B cell (primary cell): ENCODE measurements around the gene MCEE. TPM values are rescaled to one million over a fixed set of nuclear protein-coding genes. Genes with fewer than 3 reads are reported as not detected.

ENCODE experiments used
- ATAC-seq: fragments of 200-7000 bp; cut with Tn5 transposase; one replicate; pipeline ENCODE4 v1.10.0; 2021; ENCODE audit warnings: low read depth, mild to moderate bottlenecking, moderate number of reproducible peaks, moderate library complexity
- CTCF ChIA-PET: fragments of 350-600 bp; sonication (Branson Sonifier 250); formaldehyde crosslinking; loops from one replicate; lab custom pipeline; 2021; ENCODE audit warnings: antibody characterized with exemption, inconsistent platforms; lab: Charles Lee
- POLR2A ChIA-PET: fragments of 350-600 bp; sonication (Branson Sonifier 250); formaldehyde crosslinking; loops from one replicate; lab custom pipeline; 2021; ENCODE audit warnings: antibody characterized with exemption; lab: Charles Lee
- DNase-seq: peaks from one replicate; pipeline ENCODE4 v3.0.0; 2013
- H2AFZ ChIP-seq: 2 replicates; pipeline ENCODE4 v1.6.1; 2012; ENCODE audit warnings: mild to moderate bottlenecking, low read depth, low read length; ENCODE audit not compliant: insufficient read depth, poor library complexity, severe bottlenecking
- H3K27ac ChIP-seq, 2 donors: 1 replicate in 1 of 2; 2 replicates in 1 of 2; pipeline ENCODE4 v1.5.1; 2012 to 2013; ENCODE audit warnings: low read length in 2 of 2, mild to moderate bottlenecking in 2 of 2, moderate library complexity in 1 of 2
- H3K27me3 ChIP-seq, 4 experiments: fragments of 200-600 bp in 1 of 4; sonication (generic) in 1 of 4; replicated peaks in 1 of 4; 1 replicate in 2 of 4; 2 replicates in 2 of 4; pipeline versions ENCODE4 v1.6.1 to v1.7.0; 2013 to 2016; ENCODE audit warnings: low read length in 3 of 4, mild to moderate bottlenecking in 2 of 4, mixed read lengths in 1 of 4, moderate library complexity in 1 of 4; ENCODE audit not compliant: insufficient read depth in 4 of 4, control insufficient read depth in 3 of 4; ENCODE audit errors: control extremely low read depth in 1 of 4
- H3K36me3 ChIP-seq, 2 experiments: replicated peaks in 1 of 2; 1 replicate in 1 of 2; 2 replicates in 1 of 2; pipeline versions ENCODE4 v1.6.1 to v1.7.1; 2013; ENCODE audit warnings: low read length in 1 of 2; ENCODE audit not compliant: insufficient read depth in 2 of 2, control insufficient read depth in 1 of 2; ENCODE audit errors: control extremely low read depth in 1 of 2, extremely low read depth in 1 of 2
- H3K4me1 ChIP-seq, 2 donors: fragments of 200-600 bp in 1 of 2; sonication (generic) in 1 of 2; 1 replicate in 1 of 2; 2 replicates in 1 of 2; pipeline versions ENCODE4 v1.5.1 to v1.6.1; 2013 to 2017; ENCODE audit warnings: low read length in 2 of 2; ENCODE audit not compliant: control insufficient read depth in 2 of 2, insufficient read depth in 2 of 2
- H3K4me2 ChIP-seq: replicated peaks from 2 replicates; pipeline ENCODE3; 2012; ENCODE audit warnings: mild to moderate bottlenecking, low read depth, low read length; ENCODE audit not compliant: poor library complexity, severe bottlenecking
- H3K4me3 ChIP-seq, 5 experiments: fragments of 200-600 bp in 1 of 5; sonication (generic) in 1 of 5; 1 replicate in 3 of 5; 2 replicates in 2 of 5; pipeline versions ENCODE4 v1.5.1 to v1.7.0; 2011 to 2016; ENCODE audit warnings: low read length in 4 of 5, mild to moderate bottlenecking in 4 of 5, low read depth in 2 of 5, control low read depth in 1 of 5, moderate library complexity in 1 of 5; ENCODE audit not compliant: insufficient read depth in 1 of 5; ENCODE audit errors: control extremely low read depth in 1 of 5, extremely low read depth in 1 of 5
- H3K79me2 ChIP-seq: fragments of 200-600 bp; sonication (generic); one replicate; pipeline ENCODE4 v1.6.0; 2016; ENCODE audit warnings: low read length; ENCODE audit not compliant: control insufficient read depth, insufficient read depth
- H3K9ac ChIP-seq: fragments of 200-600 bp; sonication (generic); 2 replicates; pipeline ENCODE4 v1.6.1; 2017; ENCODE audit warnings: mild to moderate bottlenecking, low read length, moderate library complexity
- H3K9me3 ChIP-seq, 3 donors: one replicate each; pipeline versions ENCODE4 v1.6.1 to v1.7.1; 2013; ENCODE audit warnings: low read length in 2 of 3; ENCODE audit not compliant: control insufficient read depth in 2 of 3, insufficient read depth in 1 of 3; ENCODE audit errors: control extremely low read depth in 1 of 3
- H4K20me1 ChIP-seq: 2 replicates; pipeline ENCODE4 v1.6.0; 2012; ENCODE audit warnings: mild to moderate bottlenecking, low read length; ENCODE audit not compliant: insufficient read depth, control insufficient read depth, poor library complexity, severe bottlenecking
- H3K27ac Mint-ChIP-seq: one replicate; pipeline ENCODE4 v1.8.0; 2021; ENCODE audit warnings: mixed read lengths
- H3K27me3 Mint-ChIP-seq: one replicate; pipeline ENCODE4 v1.8.0; 2021; ENCODE audit warnings: mixed read lengths
- H3K4me1 Mint-ChIP-seq: one replicate; pipeline ENCODE4 v1.8.0; 2021; ENCODE audit warnings: mixed read lengths
- H3K4me3 Mint-ChIP-seq: one replicate; pipeline ENCODE4 v1.8.0; 2021; ENCODE audit warnings: mixed read lengths
- H3K9me3 Mint-ChIP-seq: one replicate; pipeline ENCODE4 v1.8.0; 2022; ENCODE audit warnings: mixed read lengths; ENCODE audit not compliant: insufficient read depth
- EZH2 ChIP-seq: IDR thresholded peaks from 2 replicates; pipeline ENCODE4 v1.6.1; 2012; ENCODE audit warnings: borderline replicate concordance, low read depth, mild to moderate bottlenecking, moderate library complexity, low read length; ENCODE audit not compliant: insufficient read depth, poor library complexity, severe bottlenecking
- WGBS: methylation state at CpG from one replicate; pipeline ENCODE4 v1.1.5; 2013; ENCODE audit warnings: missing lambda C conversion rate; ENCODE audit not compliant: insufficient coverage; 5-methylcytosine and 5-hydroxymethylcytosine counted together
- intact Hi-C: fragments of 100-400 bp; cut with micrococcal nuclease; formaldehyde crosslinking; loops from one replicate; pipeline ENCODE4 v1.10.0; 2022
- polyA plus RNA-seq: library from polyadenylated mRNA; depleted of rRNA; stranded (reverse); fragments of >200 nt; gene quantifications from 2 replicates; pipeline ENCODE4 v1.2.3, GENCODE V29; 2012
- total RNA-seq, 2 donors: library from RNA; stranded (reverse); fragments of 120-200 nt in 1 of 2; gene quantifications; 1 replicate in 1 of 2; 2 replicates in 1 of 2; pipeline versions ENCODE4 v1.2.3 to v1.2.4, GENCODE V29; 2013 to 2022
- TF ChIP-seq, protein P1 (sequence below): fragments of 200-600 bp; IDR thresholded peaks from one replicate; pipeline ENCODE4 v1.8.0; 2022; ENCODE audit warnings: antibody characterized with exemption, mild to moderate bottlenecking

MCEE gene
- total and polyA plus RNA-seq, 2 donors (not counting 1 experiment from before 2014, with no cell fraction given) = 13.1 to 17.6 TPM

GRCh38 chr2:71072492-71072891 is 57.5 kb downstream of the MCEE start:
- H3K27me3 Mint-ChIP-seq = no peaks in the 10 kb centered on the region
- no peaks in the 10 kb centered on the region for H3K9me3 Mint-ChIP-seq
- ATAC-seq = no peak
- H3K4me3 Mint-ChIP-seq = peak overlapping the region; percentile 99
- Histone ChIP-seq H3K4me2 (peak overlapping the region; percentile 96), H3K27ac (peak overlapping the region; percentile 95 to 99), H2AFZ (no peak overlapping the region), H3K4me1 (peaks cover 53 to 54% of the 10 kb centered on the region in 2 donors), H3K9ac (peak overlapping the region; percentile 51), H4K20me1 (no peaks in the 10 kb centered on the region), H3K27me3 (no peaks in the 10 kb centered on the region), H3K9me3 (no peaks in the 10 kb centered on the region), H3K79me2 (peaks cover 62% of the 10 kb centered on the region), H3K4me3 (peak overlapping the region; percentile 11 to 99 (median 45)), H3K36me3 (peaks cover 1 to 47% of the 10 kb centered on the region in 2 experiments)
- POLR2A ChIA-PET = interaction anchor here (1.2 to 5.9 kb wide), 2 partner anchors 10 to 58 kb away, joined by 5 to 52 read pairs; partner anchors contain the start of genes MCEE and MPHOSPH10
- peaks cover 64% of the 10 kb centered on the region for H3K4me1 Mint-ChIP-seq
- intact Hi-C loops = loop anchor here (1.0 to 5.0 kb wide), 3 partner anchors 58 to 1175 kb away; partner anchors contain the start of genes MCEE, MPHOSPH10 and PAIP2B
- TF ChIP-seq, protein P1, sequence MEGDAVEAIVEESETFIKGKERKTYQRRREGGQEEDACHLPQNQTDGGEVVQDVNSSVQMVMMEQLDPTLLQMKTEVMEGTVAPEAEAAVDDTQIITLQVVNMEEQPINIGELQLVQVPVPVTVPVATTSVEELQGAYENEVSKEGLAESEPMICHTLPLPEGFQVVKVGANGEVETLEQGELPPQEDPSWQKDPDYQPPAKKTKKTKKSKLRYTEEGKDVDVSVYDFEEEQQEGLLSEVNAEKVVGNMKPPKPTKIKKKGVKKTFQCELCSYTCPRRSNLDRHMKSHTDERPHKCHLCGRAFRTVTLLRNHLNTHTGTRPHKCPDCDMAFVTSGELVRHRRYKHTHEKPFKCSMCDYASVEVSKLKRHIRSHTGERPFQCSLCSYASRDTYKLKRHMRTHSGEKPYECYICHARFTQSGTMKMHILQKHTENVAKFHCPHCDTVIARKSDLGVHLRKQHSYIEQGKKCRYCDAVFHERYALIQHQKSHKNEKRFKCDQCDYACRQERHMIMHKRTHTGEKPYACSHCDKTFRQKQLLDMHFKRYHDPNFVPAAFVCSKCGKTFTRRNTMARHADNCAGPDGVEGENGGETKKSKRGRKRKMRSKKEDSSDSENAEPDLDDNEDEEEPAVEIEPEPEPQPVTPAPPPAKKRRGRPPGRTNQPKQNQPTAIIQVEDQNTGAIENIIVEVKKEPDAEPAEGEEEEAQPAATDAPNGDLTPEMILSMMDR = no peak
- no peak for TF ChIP-seq EZH2
- 100% methylated on average over 3 of the region's 4 CpGs for WGBS
- peak overlapping the region; percentile 100 for H3K27ac Mint-ChIP-seq
- DNase-seq = no peak
- CTCF ChIA-PET = interaction anchor here (1.2 to 6.7 kb wide), 5 partner anchors 22 to 125 kb away, joined by 3 to 43 read pairs (median 6); partner anchors contain the start of genes MCEE and MPHOSPH10
